Skeletal muscle cell (primary cell): ENCODE results near the gene DSTN.
A peak's percentile ranks its signal among the peaks of the same experiment; 100 is the strongest.

Source experiments
- DNase-seq: peaks from one replicate; pipeline ENCODE4 v3.0.0-alpha.2; 2010; ENCODE audit warnings: low read depth
- H3K4me3 ChIP-seq: 2 replicates; pipeline ENCODE4 v1.5.1; 2011; ENCODE audit warnings: low read depth, mild to moderate bottlenecking, control low read depth, low read length, moderate library complexity

The DSTN gene

DNA sequence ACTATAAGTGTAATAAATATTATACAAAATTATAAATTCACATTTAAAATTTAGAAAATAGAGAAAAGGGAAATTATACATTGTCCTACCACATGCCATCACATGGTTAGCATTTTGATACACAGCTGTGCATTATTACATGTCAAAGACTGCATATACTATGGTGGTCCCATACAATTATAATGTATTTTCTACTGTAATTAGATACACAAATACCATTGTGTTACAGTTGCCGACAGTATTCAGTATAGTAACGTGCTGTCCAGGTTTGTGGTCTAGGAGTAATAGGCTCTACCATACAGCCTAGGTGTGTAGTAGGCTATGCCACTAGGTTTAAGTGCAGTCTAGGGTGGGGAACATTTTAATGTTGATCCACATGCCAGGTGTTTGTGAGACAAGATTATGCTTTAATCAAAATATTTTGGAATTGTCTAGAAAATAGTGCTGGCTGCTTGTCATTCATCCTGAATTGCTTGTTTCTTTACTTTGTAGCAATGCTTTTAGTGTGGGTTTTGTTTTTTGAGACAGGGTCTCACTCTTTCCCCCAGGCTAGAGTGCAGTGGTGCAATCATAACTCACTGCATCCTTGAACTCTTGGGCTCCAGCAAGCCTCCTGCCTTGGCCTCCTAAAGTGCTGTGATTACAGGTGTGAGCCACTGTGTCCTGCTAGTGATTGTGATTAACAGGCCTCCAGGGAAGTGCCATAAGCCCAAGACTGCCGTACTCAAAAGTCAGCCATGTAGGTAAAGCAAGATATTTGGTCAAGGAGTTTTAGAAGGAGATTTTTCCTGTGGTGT, 39.0 kb downstream of the DSTN start:
- no peak for DNase-seq
- H3K4me3 ChIP-seq = no peak overlapping the region

DNA sequence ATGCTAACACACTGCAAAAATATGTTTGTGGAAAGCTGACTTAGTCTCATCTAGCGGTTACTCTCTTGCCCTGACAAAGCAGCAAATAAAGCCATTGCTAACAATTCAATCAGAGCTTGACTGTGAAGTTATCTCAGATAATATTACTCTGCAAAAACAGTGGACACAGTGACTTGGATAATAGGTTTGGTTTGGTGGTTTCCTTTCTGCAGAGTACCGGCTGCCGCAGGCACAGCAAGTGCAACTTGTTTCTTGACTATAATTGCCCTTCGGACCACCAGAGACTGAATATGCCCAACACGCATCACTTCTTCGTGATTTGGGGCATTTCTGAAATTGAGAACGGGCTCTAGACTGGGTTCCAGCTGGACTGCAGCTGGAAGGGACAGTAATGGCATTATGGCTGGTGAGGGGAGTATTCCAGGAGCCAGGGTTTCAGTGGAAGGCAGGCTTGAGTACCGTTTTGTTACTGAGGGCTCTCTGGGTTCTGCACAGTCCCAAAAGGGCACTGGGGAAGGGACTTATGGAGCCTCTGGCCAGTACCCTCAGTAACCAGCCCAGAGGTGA, 40.0 kb downstream of the DSTN start:
- no peak overlapping the region for H3K4me3 ChIP-seq
- no peak for DNase-seq

DNA sequence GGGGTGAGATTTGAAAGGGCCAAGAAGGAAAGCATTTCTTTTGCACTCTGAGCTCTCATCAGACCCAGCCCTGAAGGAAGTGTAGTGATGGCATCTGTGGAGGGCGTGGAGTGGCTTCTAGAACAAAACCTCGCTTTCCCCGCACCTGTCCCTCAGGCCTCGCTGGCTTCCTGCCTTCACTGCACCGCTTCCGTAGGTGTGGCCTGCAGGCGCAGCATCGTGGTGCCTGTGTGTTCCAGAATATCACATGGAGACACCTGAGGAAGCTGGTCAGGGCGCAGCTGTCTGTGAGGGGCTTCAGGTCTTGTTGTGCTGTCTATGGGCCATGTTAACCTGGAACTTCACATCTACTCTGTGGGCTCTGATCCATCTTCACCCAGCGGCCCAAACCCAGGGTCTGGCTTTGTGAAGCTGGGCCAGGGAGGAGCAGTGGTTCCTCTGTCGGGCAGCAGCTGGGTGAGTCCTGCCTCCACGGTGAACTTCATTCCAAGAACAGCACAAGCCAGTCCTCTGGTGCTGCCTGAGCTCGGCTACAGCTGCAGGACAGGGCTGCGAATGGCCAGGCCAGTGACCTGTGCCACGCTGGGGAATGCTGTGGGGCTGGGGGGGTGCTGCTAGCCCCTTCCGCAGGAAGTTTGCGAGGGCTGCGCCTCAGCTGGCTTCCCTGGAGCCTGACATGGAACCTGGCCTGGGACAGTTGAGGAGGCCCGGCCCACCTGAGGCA, 40.9 kb downstream of the DSTN start:
- no peak for DNase-seq
- H3K4me3 ChIP-seq = no peak overlapping the region

DNA sequence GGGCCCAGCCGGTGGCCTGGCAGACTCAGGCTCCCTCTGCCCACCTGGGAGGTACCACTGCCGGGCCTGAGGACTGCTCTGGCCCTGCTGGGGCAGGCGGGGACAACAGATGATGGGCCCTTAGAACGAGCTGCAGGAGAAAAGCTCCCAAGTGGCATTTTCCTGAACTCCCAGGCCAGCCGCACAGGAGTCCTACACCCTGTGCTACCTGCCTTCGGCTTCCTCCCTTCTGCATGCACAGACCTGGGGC, 41.3 kb downstream of the DSTN start:
- no peak overlapping the region for H3K4me3 ChIP-seq
- no peak for DNase-seq

DNA sequence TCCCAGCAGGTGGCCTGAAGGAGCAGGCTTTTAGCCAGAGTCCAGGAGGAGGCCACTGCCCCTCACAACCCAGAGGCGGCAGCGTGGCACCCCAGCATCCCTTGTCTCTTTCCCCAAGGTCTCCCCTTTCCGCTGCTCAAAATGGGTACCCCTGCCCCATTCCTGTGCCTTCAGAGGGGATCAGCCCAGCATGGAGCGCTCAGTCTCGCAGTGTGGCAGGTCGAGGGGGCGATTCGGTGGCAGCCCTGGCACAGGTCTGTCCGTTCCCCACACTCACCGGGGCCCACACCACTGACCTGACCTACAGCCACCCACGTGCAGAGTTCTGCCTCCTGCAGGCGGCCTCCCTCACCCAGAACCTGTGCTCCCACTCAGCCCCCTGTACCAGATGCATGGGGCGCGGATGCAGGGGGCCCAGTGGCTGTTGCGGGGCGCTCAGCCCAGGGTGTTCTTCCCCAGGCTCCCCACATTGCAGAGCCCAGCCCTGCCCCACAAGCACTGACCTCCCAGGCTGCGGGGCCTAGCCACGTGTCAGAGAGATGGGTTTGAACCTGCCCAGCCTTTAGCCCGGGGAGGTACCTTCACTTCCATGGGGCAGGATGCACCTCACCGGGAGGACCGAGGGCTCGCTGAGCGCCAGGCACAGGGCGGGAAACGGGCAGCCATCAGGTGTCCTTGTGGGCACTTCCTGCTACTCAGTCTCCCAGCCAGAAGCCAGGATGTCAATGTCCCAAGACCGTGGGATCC, 41.8 kb downstream of the DSTN start:
- DNase-seq = no peak
- no peak overlapping the region for H3K4me3 ChIP-seq

DNA sequence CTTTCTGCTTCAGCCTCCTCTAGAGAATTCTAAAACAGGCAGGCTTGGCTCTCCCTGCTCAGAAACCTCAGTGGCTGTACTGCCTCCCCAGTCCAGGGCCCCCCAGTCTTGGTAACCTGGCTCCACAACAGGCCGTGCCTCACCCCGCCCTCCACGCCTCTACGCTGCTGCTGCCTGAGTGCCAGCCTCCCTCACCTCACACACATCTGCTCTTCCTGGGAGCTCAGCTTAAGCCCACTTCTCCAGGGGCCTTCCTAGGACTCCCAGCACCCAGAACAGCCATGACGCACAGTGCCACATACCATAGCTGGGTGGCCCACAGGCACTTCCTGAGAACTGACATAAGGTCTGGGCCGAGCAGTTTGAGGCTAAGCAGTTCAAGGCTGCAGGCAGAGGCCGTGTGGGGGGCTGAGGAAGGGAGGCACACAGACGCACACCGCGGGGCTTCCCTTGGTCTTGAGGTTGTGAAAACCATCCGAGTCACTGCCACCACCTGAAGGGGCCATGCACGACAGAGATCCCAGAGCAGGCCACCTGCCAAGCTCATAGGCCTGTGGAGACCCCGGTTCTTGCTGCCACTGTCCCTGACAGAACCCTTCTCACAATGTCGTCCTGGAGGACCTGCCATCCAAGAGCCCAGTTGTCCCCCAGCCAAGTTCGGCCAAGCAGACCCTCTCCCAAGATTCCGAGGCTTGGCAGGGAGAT, 42.6 kb downstream of the DSTN start:
- peak; percentile 41 for DNase-seq
- no peak overlapping the region for H3K4me3 ChIP-seq

DNA sequence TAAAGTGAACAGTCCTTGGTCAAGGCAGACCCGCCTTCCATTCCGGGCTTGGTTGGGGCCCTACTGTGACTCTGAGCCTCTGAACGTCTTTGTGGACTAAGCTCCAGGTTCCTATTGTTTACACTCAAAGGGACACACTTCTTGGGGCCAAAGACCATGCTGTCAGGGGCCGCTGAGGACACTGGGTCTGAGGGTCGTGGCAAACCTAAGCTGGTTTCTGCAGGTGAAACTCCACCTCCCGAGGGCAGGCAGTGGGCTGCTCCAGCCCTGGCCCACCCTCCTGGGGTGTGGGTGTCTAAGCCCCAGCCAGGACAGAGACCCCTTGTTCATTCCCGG, 43.1 kb downstream of the DSTN start:
- DNase-seq = no peak
- H3K4me3 ChIP-seq = no peak overlapping the region

DNA sequence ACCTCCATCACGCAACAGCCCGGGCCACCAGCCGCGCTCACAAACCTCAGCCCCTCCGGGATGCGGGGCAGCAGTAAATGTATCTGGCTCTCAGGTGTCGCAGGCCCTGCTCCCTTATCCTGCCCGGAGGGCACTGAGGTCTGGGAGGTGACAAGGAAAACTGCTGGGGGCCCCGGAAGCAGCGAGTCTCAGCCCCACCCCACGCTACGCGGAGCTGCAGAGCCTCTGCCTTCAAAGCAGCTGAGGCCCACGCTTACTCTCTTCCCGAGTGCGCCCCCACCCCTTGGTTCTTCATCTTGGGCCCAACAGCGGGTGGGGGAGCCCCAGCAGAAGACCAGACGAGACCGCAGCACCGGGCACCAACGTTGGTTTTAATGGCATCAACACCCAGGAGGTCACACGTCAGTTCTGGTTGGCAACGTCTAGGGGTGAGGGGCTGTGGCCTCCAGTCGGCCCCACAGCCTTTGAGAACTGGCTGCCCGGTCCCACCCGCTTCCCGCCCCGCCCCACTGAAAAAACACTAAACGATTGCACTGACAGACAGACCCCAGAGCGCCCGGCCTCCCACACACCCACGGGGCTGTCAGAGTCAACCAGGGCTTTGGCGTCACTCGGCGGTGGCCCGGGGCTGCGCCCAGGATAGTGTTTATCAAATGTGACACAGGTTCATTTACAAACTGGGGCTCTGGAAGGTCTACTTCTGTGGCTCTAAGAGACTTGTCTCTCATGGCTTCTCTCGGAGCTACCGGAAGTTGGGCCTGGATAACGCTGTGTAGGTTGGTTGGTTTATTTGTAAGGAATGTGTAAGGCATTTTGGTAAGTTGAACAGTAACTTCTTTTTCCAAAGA, 43.7 kb downstream of the DSTN start:
- H3K4me3 ChIP-seq = no peak overlapping the region
- no peak for DNase-seq

DNA sequence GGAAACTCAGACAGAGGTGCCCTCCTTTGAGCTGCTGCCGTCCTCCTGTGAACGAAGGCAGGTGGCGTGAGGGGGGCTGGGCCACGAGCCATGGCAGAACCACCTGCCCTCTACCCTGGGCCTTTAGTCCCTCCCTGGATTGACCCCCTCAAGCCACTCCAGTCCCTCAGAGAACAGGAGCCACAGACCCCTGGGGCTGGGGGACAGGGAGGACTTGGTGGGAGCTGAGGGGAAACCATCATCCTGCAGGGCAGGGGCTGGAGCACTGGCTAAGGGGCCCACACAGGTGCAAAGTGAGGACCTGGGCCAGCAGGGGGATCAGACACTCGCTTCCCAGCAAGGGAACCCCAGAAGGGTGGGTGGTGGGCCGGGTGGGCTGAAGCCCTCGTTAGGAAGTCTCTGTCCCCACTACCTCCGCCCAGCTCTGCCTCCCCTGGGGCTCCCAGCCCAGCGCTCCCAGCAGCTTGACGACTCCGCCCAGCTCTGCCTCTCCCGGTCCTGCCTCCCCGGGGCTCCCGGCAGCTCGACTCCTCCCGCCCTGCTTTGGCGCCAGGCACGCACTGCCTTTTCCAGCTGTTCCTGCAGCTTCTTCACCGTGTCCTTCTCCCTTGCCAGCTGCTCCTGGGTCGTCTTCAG, 44.4 kb downstream of the DSTN start:
- no peak overlapping the region for H3K4me3 ChIP-seq
- DNase-seq = peak; percentile 20

DNA sequence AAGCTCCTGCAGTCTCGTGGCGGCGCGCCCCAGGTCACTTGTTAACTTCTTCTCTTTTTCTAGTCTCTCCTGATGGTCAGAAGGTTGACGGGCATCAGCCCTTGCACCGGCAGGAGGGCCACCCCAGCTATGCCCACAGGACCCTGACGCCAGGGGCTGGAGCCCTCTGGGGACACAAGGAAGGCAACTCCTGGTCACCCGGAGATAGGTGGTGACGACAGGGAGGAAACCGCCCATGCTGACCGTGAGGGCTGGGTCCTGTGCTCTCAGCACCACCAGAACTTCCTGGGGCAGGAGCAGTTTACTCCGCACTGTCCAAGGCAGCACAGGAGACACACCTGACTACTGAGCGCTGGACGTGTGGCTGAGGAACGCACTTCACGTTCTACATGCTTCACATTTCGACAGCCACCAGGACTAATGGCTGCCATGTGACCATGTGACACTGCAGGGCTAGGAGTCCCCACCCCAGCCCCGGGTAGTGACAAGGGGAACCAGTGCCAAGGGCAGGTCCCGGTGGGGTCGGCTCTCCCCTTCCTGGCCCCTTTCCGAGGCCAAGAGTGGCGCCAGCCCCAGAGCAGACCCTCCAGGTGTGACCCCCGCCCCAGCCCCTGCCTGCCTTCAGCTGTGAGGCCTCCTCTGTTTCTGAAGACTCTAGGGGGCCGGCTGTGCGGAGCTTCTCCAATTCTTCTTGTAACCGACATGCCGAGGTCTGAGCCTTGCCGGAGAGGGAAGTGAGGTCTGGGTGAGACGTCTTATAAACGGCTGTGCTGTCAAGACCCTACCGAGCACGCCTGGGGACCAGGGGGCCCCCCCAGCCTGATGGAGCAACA, 45.2 kb downstream of the DSTN start:
- no peak for DNase-seq
- no peak overlapping the region for H3K4me3 ChIP-seq

DNA sequence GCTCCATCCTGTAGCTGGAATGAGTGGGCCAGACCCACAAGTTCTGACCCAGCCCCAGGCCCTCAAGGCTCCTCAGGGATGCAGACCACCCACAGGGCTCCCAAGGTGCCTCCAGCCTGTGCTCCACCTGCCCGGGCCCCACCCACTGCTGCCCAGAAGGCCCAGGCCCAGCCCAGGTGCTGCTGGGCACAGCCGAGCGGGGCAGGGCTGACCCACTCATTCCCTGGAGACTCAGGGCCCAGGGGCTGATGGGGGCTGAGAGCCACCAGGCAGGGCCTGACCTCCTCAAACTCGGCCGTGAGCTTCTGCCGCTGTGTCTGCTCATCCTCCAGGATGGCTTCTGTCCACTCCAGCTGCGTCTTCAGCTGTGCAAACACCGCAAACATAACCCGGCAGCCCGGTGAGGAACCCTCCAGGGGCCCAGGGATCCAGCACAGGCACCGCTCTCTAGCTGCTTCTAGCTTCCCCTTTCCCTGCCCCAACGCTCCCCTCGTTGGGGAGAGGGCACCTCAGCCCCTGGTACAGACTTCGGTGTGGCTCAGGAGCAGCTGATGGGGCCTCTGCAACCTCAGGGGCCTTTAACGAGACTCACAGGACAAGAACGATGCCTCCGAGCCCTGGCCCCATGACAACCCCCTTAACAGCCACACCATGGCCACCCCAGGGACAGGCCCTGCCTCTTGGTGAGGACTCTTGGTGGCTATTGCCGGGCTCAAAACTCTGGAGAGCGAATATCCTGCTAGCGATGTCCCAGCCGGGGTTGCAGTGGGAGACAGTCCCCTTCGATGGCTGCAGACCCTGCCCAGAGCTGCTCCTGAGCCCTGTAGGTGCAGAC, 46.0 kb downstream of the DSTN start:
- no peak overlapping the region for H3K4me3 ChIP-seq
- DNase-seq = no peak

DNA sequence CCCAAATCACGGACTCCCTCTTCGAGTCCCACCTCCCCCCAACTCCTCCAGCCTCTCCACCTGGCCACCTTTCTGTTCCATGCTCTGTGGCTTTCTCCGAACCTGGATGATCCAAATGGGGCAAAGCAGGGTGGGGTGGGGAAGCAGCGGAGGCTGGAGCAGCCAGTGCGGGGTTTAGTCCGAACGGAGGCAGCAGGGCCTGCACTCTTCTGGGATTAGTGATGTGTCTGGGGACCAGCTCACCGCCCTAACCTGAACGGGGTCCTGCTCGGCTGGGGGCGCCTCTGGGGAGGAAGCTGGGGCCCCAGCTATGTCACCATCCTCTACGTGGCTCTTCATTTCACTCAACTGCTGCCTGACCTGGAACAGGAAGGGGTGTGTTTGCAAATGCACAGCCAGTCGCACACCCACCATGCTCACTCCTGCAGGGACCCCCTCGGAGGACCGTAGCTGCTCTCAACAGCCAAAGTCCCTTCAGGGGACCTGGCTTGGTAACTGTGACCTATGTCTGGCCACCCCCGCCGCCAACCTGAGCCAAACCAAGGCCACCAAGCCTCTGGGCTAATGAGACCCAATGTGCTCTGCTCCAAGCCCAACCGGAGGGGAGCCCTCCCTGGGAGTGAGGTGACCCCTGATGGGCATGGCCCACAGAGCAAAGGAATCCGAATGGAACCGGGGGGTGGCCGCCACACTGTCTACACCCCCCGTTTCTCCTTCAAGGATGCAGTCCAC, 46.8 kb downstream of the DSTN start:
- DNase-seq = no peak
- H3K4me3 ChIP-seq = no peak overlapping the region

DNA sequence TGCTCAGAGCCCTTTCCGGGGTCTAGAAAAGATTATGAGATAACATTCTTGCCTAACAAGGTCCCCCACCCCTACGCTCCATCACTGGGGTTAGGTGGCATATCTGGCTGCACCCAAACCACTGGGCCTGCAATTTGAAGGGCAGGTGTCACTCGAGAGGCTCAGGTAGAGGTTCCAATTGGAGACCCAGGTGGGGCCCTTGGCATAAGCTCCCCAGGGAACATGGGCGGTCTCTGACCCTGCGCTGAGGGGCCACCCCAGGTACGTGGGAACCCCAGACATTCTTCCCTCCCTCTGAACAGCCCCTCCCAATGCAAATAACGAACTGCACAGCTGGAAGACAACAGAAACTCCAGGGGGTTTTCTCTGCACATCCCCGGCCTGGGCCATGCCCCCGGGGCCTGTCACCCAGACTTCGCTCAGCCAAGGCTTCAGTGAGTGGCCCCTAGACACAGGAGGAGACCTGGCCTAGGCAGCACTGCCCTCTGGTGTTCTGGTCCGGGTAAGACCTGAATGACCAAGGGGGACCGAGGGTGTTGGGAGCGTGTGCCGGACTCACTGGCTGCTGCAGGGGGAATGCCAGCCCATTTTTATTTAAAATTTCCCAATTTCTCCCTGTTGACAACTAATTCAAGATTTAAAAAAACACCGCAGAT, 47.5 kb downstream of the DSTN start:
- no peak for DNase-seq
- no peak overlapping the region for H3K4me3 ChIP-seq

DNA sequence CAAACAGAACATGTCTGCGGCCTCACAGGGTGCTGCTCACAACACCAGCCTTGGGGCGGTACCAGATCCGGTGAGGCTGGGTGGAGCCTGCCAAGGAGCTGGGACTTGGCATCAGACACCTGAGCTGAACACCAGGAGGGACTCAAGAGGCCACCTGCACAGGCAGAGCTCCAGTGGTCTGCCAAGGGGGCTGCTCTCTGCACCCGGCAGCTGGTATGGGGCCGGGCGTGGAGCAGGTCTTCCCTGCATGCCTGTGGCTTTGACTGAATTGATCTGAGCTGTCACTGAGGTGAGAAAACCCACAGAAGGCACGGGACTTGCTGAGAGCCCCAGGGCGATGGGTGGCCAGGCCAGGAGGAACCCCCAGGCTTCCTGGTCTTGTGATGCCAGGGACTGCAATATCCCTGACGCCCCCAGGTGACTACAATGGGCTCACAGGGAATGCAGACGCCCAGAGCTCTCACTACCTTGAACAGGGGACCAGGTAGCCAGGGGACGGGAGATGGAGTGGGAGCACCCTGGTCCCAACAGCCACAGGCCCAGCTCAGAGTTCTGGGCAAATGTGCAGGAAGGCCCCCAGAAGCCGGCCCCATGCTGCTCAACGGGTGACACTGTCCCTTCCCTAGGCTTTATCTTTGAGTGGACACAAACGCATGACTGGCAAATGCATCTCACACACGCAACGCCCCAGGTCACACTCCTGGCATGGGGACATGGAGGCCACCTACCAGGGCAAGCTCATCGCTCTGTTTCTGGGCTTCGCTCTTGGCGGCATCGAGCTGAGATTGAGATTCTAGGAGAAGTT, 48.2 kb downstream of the DSTN start:
- no peak for DNase-seq
- no peak overlapping the region for H3K4me3 ChIP-seq

DNA sequence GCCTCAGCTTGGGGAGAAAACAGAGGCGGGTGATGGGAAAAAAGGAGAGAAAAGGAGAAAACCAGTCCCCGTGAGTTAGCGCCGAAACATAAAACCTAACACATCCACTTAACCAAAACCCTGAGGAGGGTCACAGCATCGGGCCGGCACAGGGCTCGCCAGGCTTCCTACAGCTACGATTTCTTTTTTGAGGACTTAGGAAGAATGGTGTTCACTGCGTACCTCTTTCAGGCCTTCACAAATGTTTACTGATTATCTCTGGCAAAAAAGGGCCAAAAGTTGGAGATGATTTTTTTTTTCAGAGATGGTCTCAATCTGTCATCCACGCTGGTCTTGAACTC, 48.8 kb downstream of the DSTN start:
- no peak for DNase-seq
- no peak overlapping the region for H3K4me3 ChIP-seq
